Measurements from ENCODE around the gene AKR7A2. TPM values are rescaled to one million over a fixed set of nuclear protein-coding genes. Genes with fewer than 3 reads are reported as not detected.

The AKR7A2 gene
- total RNA-seq, 2 experiments from 2014 or later = 42.9 to 43.4 TPM

GRCh38 chr1:19359357-19359756 is 47.4 kb upstream of the AKR7A2 start:
- POLR2A ChIA-PET = interaction anchor here (0.7 kb wide), 2 partner anchors 13 to 107 kb away, joined by 3 read pairs; partner anchors contain the start of gene MRTO4
- Mint-ChIP-seq H3K36me3 (ENCODE audit: low read depth) (peaks cover 15% of the 10 kb centered on the region), H3K27ac (peak overlapping the region; percentile 26), H3K9me3 (no peaks in the 10 kb centered on the region), H3K27me3 (no peaks in the 10 kb centered on the region), H3K4me1 (ENCODE audit: low read depth) (peaks cover 39% of the 10 kb centered on the region), H3K4me3 (no peak overlapping the region)
- ATAC-seq (peak; percentile 41), DNase-seq (no peak)
- intact Hi-C loops (cut with micrococcal nuclease) = no loop called here
- TF ChIP-seq CTCF (IDR thresholded peaks at IDR 0.05) = no peak
- CTCF ChIA-PET = interaction anchor here (0.7 to 1.0 kb wide), 3 partner anchors 18 to 302 kb away, joined by 3 read pairs; no protein-coding TSS in a partner anchor

GRCh38 chr1:19358710-19359109 is 46.8 kb upstream of the AKR7A2 start:
- CTCF ChIA-PET = interaction anchor here (1.0 kb wide), 2 partner anchors 18 to 303 kb away, joined by 3 read pairs; no protein-coding TSS in a partner anchor
- Mint-ChIP-seq H3K27ac (no peak overlapping the region), H3K36me3 (ENCODE audit: low read depth) (peaks cover 16% of the 10 kb centered on the region)

GRCh38 chr1:19357299-19357986 is 45.5 kb upstream of the AKR7A2 start:
- ATAC-seq = no peak

More at GRCh38 chr1:19358710-19359109, 46.8 kb upstream of the AKR7A2 start:
- Mint-ChIP-seq H3K4me1 (ENCODE audit: low read depth) (peaks cover 39% of the 10 kb centered on the region), H3K9me3 (no peaks in the 10 kb centered on the region), H3K4me3 (no peak overlapping the region), H3K27me3 (no peaks in the 10 kb centered on the region)
- ATAC-seq = no peak
- no peak for DNase-seq
- POLR2A ChIA-PET = no interaction called here
- intact Hi-C loops (cut with micrococcal nuclease) = no loop called here
- no peak for TF ChIP-seq CTCF (IDR thresholded peaks at IDR 0.05)

DNA sequence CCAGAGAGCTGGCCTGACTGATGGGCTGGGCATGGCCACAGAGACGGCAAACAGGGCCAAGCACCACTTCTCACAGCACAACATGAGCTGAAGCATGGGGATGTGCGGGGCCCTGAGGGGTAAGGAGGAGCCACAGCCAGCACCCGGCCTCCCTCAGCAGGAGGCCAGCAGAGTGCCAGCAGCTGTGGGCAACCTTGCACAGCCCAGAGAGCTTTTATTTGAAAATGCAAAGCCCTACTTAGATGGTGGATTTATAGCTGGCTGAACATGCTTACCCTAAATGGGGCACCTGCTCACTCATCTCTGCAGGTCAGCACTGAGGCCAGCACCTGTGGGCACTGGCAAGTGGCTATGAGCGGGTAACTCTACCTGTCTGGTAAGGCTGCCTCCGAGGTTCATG is 44.3 kb upstream of the AKR7A2 start:
- H3K9me3 Mint-ChIP-seq = no peaks in the 10 kb centered on the region
- no peak for TF ChIP-seq CTCF (IDR thresholded peaks at IDR 0.05)
- intact Hi-C loops (cut with micrococcal nuclease) = no loop called here
- peaks cover 13% of the 10 kb centered on the region for H3K36me3 Mint-ChIP-seq (ENCODE audit: low read depth)
- ChIA-PET CTCF (interaction anchor here (0.9 kb wide), 1 partner anchor 11 kb away, joined by 3 read pairs; no protein-coding TSS in a partner anchor), POLR2A (no interaction called here)
- peaks cover 23% of the 10 kb centered on the region for H3K4me1 Mint-ChIP-seq (ENCODE audit: low read depth)
- DNase-seq = no peak
- ATAC-seq = no peak
- no peak overlapping the region for H3K4me3 Mint-ChIP-seq
- H3K27ac Mint-ChIP-seq = no peak overlapping the region
- no peaks in the 10 kb centered on the region for H3K27me3 Mint-ChIP-seq

More at GRCh38 chr1:19357299-19357986, 45.5 kb upstream of the AKR7A2 start:
- DNase-seq = no peak
- intact Hi-C loops (cut with micrococcal nuclease) = no loop called here
- no peak overlapping the region for H3K27ac Mint-ChIP-seq
- H3K27me3 Mint-ChIP-seq = no peaks in the 10 kb centered on the region
- H3K4me1 Mint-ChIP-seq (ENCODE audit: low read depth) = peaks cover 33% of the 10 kb centered on the region
- no peak for TF ChIP-seq CTCF (IDR thresholded peaks at IDR 0.05)
- ChIA-PET POLR2A (no interaction called here), CTCF (interaction anchor here (0.9 kb wide), 1 partner anchor 12 kb away, joined by 3 read pairs; no protein-coding TSS in a partner anchor)
- peaks cover 13% of the 10 kb centered on the region for H3K36me3 Mint-ChIP-seq (ENCODE audit: low read depth)
- no peak overlapping the region for H3K4me3 Mint-ChIP-seq
- no peaks in the 10 kb centered on the region for H3K9me3 Mint-ChIP-seq

DNA sequence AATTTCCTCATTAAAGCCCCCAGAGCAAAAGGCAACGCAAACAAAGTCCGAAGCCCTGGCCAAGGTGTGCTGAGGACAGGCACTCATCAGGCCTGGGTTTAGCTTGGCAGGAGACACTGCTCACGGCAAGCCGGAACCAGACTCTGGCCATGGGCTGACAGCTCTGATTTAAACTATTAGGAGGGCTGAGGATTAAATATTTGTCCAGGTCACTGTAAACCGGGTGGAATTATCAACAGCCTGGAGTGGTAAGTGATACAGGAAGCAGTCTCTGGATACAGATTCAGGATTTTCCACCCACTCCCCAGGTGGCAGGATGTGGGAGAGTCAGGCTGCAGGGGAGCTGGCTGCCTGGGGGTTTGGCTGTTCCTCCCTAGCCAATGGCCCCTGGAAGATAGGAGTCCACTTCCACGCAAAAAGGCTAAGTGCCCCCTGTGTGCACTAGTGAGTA is 42.6 kb upstream of the AKR7A2 start:
- no peak for DNase-seq
- Mint-ChIP-seq H3K27ac (no peak overlapping the region), H3K4me1 (ENCODE audit: low read depth) (peaks cover 6% of the 10 kb centered on the region), H3K36me3 (ENCODE audit: low read depth) (peaks cover 15% of the 10 kb centered on the region), H3K9me3 (no peaks in the 10 kb centered on the region), H3K27me3 (no peaks in the 10 kb centered on the region), H3K4me3 (no peak overlapping the region)
- TF ChIP-seq CTCF (IDR thresholded peaks at IDR 0.05) = no peak
- POLR2A ChIA-PET = interaction anchor here (0.8 kb wide), 1 partner anchor 58 kb away, joined by 3 read pairs; no protein-coding TSS in a partner anchor
- intact Hi-C loops (cut with micrococcal nuclease) = no loop called here
- CTCF ChIA-PET = interaction anchor here (0.9 to 2.7 kb wide), 3 partner anchors 13 to 307 kb away, joined by 3 to 10 read pairs (median 5); no protein-coding TSS in a partner anchor
- no peak for ATAC-seq

Measured in activated CD8-positive, alpha-beta T cell treated with anti-CD3 and anti-CD28 coated beads for 36 hours (primary cell).